Liver (tissue), 9 donors: ENCODE measurements around the gene CELF4. TPM values are rescaled to one million over a fixed set of nuclear protein-coding genes. Genes with fewer than 3 reads are reported as not detected.

Experiments used
- DNase-seq: peaks from one replicate; pipeline ENCODE4 v3.0.0-alpha.2; 2017; ENCODE audit warnings: low spot score
- H3K27ac ChIP-seq, 2 donors: one replicate each; pipeline ENCODE4 v1.7.0; 2013; ENCODE audit warnings: inconsistent platforms in 2 of 2, low read length in 2 of 2, control low read depth in 1 of 2, low read depth in 1 of 2, mild to moderate bottlenecking in 1 of 2
- H3K27me3 ChIP-seq, 4 donors: one replicate each; pipeline versions ENCODE4 v1.6.1 to v1.7.0; 2013; ENCODE audit warnings: low read length in 3 of 4, inconsistent platforms in 1 of 4, mild to moderate bottlenecking in 1 of 4, moderate library complexity in 1 of 4; ENCODE audit not compliant: control insufficient read depth in 4 of 4, insufficient read depth in 4 of 4
- H3K36me3 ChIP-seq, 4 donors: one replicate each; pipeline versions ENCODE4 v1.6.1 to v1.7.0; 2013; ENCODE audit warnings: low read length in 3 of 4, mild to moderate bottlenecking in 3 of 4, low read depth in 1 of 4, moderate library complexity in 1 of 4; ENCODE audit not compliant: control insufficient read depth in 4 of 4, insufficient read depth in 3 of 4
- H3K4me1 ChIP-seq, 4 donors: one replicate each; pipeline versions ENCODE4 v1.6.1 to v1.7.0; 2013; ENCODE audit warnings: low read length in 3 of 4, mild to moderate bottlenecking in 3 of 4, moderate library complexity in 1 of 4; ENCODE audit not compliant: control insufficient read depth in 4 of 4, insufficient read depth in 4 of 4
- H3K4me3 ChIP-seq, 3 donors: one replicate each; pipeline versions ENCODE4 v1.6.1 to v1.7.0; 2013; ENCODE audit warnings: low read length in 3 of 3, control low read depth in 1 of 3, low read depth in 1 of 3, mild to moderate bottlenecking in 1 of 3
- H3K9ac ChIP-seq, 2 donors: one replicate each; pipeline ENCODE4 v1.7.0; 2013; ENCODE audit warnings: low read length in 2 of 2, mild to moderate bottlenecking in 2 of 2, moderate library complexity in 2 of 2, control low read depth in 1 of 2, low read depth in 1 of 2
- H3K9me3 ChIP-seq, 4 donors: one replicate each; pipeline versions ENCODE4 v1.6.1 to v1.7.0; 2013; ENCODE audit warnings: low read length in 3 of 4; ENCODE audit not compliant: control insufficient read depth in 4 of 4
- EGR1 ChIP-seq, 2 donors: IDR thresholded peaks; 2 replicates each; pipeline ENCODE4 v1.6.1; 2016 to 2018; ENCODE audit warnings: antibody characterized with exemption in 2 of 2, low read depth in 2 of 2
- FOXA1 ChIP-seq: IDR thresholded peaks from 2 replicates; pipeline ENCODE4 v1.6.1; 2016; ENCODE audit warnings: antibody characterized with exemption
- FOXA2 ChIP-seq: IDR thresholded peaks from 2 replicates; pipeline ENCODE4 v1.6.1; 2016; ENCODE audit warnings: antibody characterized with exemption
- GABPA ChIP-seq, 2 donors: IDR thresholded peaks in 1 of 2; conservative IDR thresholded peaks in 1 of 2; 2 replicates each; pipeline ENCODE4 v1.6.1; 2016; ENCODE audit warnings: antibody characterized with exemption in 2 of 2, mild to moderate bottlenecking in 1 of 2, moderate library complexity in 1 of 2
- HNF4A ChIP-seq, 2 donors: conservative IDR thresholded peaks; 2 replicates each; pipeline ENCODE4 v1.6.1; 2016; ENCODE audit warnings: antibody characterized with exemption in 2 of 2, mild to moderate bottlenecking in 2 of 2
- JUND ChIP-seq, 2 donors: IDR thresholded peaks; 2 replicates each; pipeline ENCODE4 v1.6.1; 2016; ENCODE audit warnings: antibody characterized with exemption in 2 of 2
- NR2F2 ChIP-seq: IDR thresholded peaks from 2 replicates; pipeline ENCODE4 v1.6.1; 2016; ENCODE audit warnings: antibody characterized with exemption
- RAD21 ChIP-seq, 2 donors: IDR thresholded peaks; 2 replicates each; pipeline ENCODE4 v1.6.1; 2016; ENCODE audit warnings: antibody characterized with exemption in 2 of 2, mild to moderate bottlenecking in 2 of 2
- RXRA ChIP-seq, 2 donors: IDR thresholded peaks; 2 replicates each; pipeline ENCODE4 v1.6.1; 2017 to 2018; ENCODE audit warnings: antibody characterized with exemption in 2 of 2, mild to moderate bottlenecking in 1 of 2
- SP1 ChIP-seq: IDR thresholded peaks from 2 replicates; pipeline ENCODE4 v1.6.1; 2018; ENCODE audit warnings: antibody characterized with exemption, mild to moderate bottlenecking
- YY1 ChIP-seq: IDR thresholded peaks from 2 replicates; pipeline ENCODE4 v1.6.1; 2016; ENCODE audit warnings: antibody characterized with exemption, mild to moderate bottlenecking
- ZBTB33 ChIP-seq: IDR thresholded peaks from 2 replicates; pipeline ENCODE4 v1.6.1; 2016; ENCODE audit warnings: antibody characterized with exemption
- WGBS: extraction: QIAGEN DNeasy Blood & Tissue Kit; methylation state at CpG from one replicate; pipeline ENCODE4 v1.1.7; 2013; 5-methylcytosine and 5-hydroxymethylcytosine counted together
- polyA plus RNA-seq, 2 donors: library from polyadenylated mRNA; stranded (reverse) in 1 of 2; unstranded in 1 of 2; fragments of 200-250 nt in 1 of 2; fragments of >200 nt in 1 of 2; fragmentation: Nextera tagmentation in 1 of 2; extraction: Ambion mirVana in 1 of 2; gene quantifications; one replicate each; pipeline versions ENCODE4 v1.2.1 to v1.2.3, GENCODE V29; 2013 to 2015
- total RNA-seq, 2 donors: library from RNA; depleted of rRNA; stranded (reverse); fragments of >200 nt; gene quantifications; one replicate each; pipeline ENCODE4 v1.2.3, GENCODE V29; 2014
- TF ChIP-seq, protein P1 (sequence below): IDR thresholded peaks from 2 replicates; pipeline ENCODE4 v1.6.1; 2016; ENCODE audit warnings: antibody characterized with exemption, mild to moderate bottlenecking
- TF ChIP-seq, protein P2 (sequence below): IDR thresholded peaks from 2 replicates; pipeline ENCODE4 v1.6.1; 2016; ENCODE audit warnings: antibody characterized with exemption
- TF ChIP-seq, protein P3 (sequence below): fragments of 150-350 bp; IDR thresholded peaks from 2 replicates; pipeline ENCODE4 v1.5.1; 2017; ENCODE audit warnings: improper control_type of control experiment, low read depth, low read length; ENCODE audit not compliant: missing input control
- TF ChIP-seq, protein P4 (sequence below): IDR thresholded peaks from 2 replicates; pipeline ENCODE4 v1.6.1; 2016; ENCODE audit warnings: antibody characterized with exemption
- donor health status: healthy.
- donor health status: healthy.
- donor health status: healthy.
- donor health status: healthy.
- donor health status: healthy.

The CELF4 gene
- total and polyA plus RNA-seq, 4 donors = 0.08 to 0.28 (median 0.21) TPM; not detected in 1

- Histone ChIP-seq H3K27ac (no peak overlapping the region), H3K9me3 (no peaks in the 10 kb centered on the region), H3K36me3 (no peaks in the 10 kb centered on the region), H3K27me3 (peaks cover 0 to 2% (median 0%) of the 10 kb centered on the region in 4 donors), H3K9ac (no peak overlapping the region), H3K4me3 (no peak overlapping the region), H3K4me1 (peaks cover 0 to 2% (median 0%) of the 10 kb centered on the region in 4 donors)
- WGBS = 84% methylated on average over 13 of the region's 13 CpGs
- TF ChIP-seq, protein P1, sequence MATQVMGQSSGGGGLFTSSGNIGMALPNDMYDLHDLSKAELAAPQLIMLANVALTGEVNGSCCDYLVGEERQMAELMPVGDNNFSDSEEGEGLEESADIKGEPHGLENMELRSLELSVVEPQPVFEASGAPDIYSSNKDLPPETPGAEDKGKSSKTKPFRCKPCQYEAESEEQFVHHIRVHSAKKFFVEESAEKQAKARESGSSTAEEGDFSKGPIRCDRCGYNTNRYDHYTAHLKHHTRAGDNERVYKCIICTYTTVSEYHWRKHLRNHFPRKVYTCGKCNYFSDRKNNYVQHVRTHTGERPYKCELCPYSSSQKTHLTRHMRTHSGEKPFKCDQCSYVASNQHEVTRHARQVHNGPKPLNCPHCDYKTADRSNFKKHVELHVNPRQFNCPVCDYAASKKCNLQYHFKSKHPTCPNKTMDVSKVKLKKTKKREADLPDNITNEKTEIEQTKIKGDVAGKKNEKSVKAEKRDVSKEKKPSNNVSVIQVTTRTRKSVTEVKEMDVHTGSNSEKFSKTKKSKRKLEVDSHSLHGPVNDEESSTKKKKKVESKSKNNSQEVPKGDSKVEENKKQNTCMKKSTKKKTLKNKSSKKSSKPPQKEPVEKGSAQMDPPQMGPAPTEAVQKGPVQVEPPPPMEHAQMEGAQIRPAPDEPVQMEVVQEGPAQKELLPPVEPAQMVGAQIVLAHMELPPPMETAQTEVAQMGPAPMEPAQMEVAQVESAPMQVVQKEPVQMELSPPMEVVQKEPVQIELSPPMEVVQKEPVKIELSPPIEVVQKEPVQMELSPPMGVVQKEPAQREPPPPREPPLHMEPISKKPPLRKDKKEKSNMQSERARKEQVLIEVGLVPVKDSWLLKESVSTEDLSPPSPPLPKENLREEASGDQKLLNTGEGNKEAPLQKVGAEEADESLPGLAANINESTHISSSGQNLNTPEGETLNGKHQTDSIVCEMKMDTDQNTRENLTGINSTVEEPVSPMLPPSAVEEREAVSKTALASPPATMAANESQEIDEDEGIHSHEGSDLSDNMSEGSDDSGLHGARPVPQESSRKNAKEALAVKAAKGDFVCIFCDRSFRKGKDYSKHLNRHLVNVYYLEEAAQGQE = no peak
- no peak for TF ChIP-seq HNF4A (conservative IDR thresholded peaks at IDR 0.05)
- no peak for DNase-seq
Observed at GRCh38 chr18:37246779-37247340, 318.7 kb downstream of the CELF4 start.

GRCh38 chr18:37244618-37245017 lies 321.0 kb downstream of the CELF4 start:
- Histone ChIP-seq H3K9ac (no peak overlapping the region), H3K27me3 (peaks cover 0 to 2% (median 0%) of the 10 kb centered on the region in 4 donors), H3K4me1 (peaks cover 0 to 2% (median 0%) of the 10 kb centered on the region in 4 donors), H3K27ac (no peak overlapping the region), H3K9me3 (no peaks in the 10 kb centered on the region), H3K36me3 (no peaks in the 10 kb centered on the region), H3K4me3 (no peak overlapping the region)
- WGBS = 88% methylated on average over 13 of the region's 13 CpGs
- TF ChIP-seq FOXA2 = no peak
- TF ChIP-seq, protein P2, sequence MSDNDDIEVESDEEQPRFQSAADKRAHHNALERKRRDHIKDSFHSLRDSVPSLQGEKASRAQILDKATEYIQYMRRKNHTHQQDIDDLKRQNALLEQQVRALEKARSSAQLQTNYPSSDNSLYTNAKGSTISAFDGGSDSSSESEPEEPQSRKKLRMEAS = no peak
- TF ChIP-seq, protein P3, sequence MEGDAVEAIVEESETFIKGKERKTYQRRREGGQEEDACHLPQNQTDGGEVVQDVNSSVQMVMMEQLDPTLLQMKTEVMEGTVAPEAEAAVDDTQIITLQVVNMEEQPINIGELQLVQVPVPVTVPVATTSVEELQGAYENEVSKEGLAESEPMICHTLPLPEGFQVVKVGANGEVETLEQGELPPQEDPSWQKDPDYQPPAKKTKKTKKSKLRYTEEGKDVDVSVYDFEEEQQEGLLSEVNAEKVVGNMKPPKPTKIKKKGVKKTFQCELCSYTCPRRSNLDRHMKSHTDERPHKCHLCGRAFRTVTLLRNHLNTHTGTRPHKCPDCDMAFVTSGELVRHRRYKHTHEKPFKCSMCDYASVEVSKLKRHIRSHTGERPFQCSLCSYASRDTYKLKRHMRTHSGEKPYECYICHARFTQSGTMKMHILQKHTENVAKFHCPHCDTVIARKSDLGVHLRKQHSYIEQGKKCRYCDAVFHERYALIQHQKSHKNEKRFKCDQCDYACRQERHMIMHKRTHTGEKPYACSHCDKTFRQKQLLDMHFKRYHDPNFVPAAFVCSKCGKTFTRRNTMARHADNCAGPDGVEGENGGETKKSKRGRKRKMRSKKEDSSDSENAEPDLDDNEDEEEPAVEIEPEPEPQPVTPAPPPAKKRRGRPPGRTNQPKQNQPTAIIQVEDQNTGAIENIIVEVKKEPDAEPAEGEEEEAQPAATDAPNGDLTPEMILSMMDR = no peak
- TF ChIP-seq ZBTB33 = no peak
- TF ChIP-seq RXRA (IDR thresholded peaks at IDR 0.05) = no peak
- no peak for TF ChIP-seq HNF4A (conservative IDR thresholded peaks at IDR 0.05)
- no peak for TF ChIP-seq FOXA1
- TF ChIP-seq EGR1 (IDR thresholded peaks at IDR 0.05; ENCODE audit: low read depth in 2 of 2) = no peak
- TF ChIP-seq SP1 = no peak
- TF ChIP-seq JUND (IDR thresholded peaks at IDR 0.05) = no peak
- TF ChIP-seq GABPA (IDR thresholded peaks at IDR 0.05 in 1 of 2, conservative IDR thresholded peaks at IDR 0.05 in 1 of 2) = no peak
- no peak for TF ChIP-seq YY1
- TF ChIP-seq, protein P4, sequence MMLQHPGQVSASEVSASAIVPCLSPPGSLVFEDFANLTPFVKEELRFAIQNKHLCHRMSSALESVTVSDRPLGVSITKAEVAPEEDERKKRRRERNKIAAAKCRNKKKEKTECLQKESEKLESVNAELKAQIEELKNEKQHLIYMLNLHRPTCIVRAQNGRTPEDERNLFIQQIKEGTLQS = no peak
- TF ChIP-seq RAD21 (IDR thresholded peaks at IDR 0.05) = no peak
- TF ChIP-seq NR2F2 = no peak
- no peak for DNase-seq
